Spleen (tissue), 11 donors: ENCODE measurements around the gene SYT3. TPM values are rescaled to one million over a fixed set of nuclear protein-coding genes. Genes with fewer than 3 reads are reported as not detected.

Source experiments
- DNase-seq: peaks from one replicate; pipeline ENCODE4 v3.0.0-alpha.2; 2020
- H3K27ac ChIP-seq, 8 donors: fragments of 200-600 bp; sonication (generic) in 7 of 8; 1 replicate in 4 of 8; 2 replicates in 4 of 8; pipeline versions ENCODE4 v1.5.0 to v1.8.0; 2016 to 2021; ENCODE audit warnings: inconsistent platforms in 4 of 8, mild to moderate bottlenecking in 4 of 8, moderate library complexity in 1 of 8
- H3K27me3 ChIP-seq, 7 donors: fragments of 200-600 bp; sonication (generic) in 6 of 7; replicated peaks in 1 of 7; 1 replicate in 4 of 7; 2 replicates in 3 of 7; pipeline versions ENCODE4 v1.5.0 to v1.8.0; 2016 to 2021; ENCODE audit warnings: inconsistent platforms in 3 of 7, mild to moderate bottlenecking in 1 of 7
- H3K36me3 ChIP-seq, 6 donors: fragments of 200-600 bp; sonication (generic) in 5 of 6; 1 replicate in 4 of 6; 2 replicates in 2 of 6; pipeline versions ENCODE4 v1.5.0 to v1.8.0; 2016 to 2021; ENCODE audit warnings: inconsistent platforms in 2 of 6
- H3K4me1 ChIP-seq, 6 donors: fragments of 200-600 bp; sonication (generic) in 5 of 6; 1 replicate in 3 of 6; 2 replicates in 3 of 6; pipeline versions ENCODE4 v1.5.0 to v1.8.0; 2016 to 2021; ENCODE audit warnings: inconsistent platforms in 3 of 6
- H3K4me3 ChIP-seq, 8 donors: fragments of 200-600 bp; sonication (generic) in 7 of 8; 1 replicate in 4 of 8; 2 replicates in 4 of 8; pipeline versions ENCODE4 v1.5.0 to v1.8.0; 2016 to 2021; ENCODE audit warnings: inconsistent platforms in 4 of 8, mild to moderate bottlenecking in 4 of 8, moderate library complexity in 2 of 8
- H3K9me3 ChIP-seq, 8 donors: fragments of 200-600 bp; sonication (generic) in 7 of 8; 1 replicate in 4 of 8; 2 replicates in 4 of 8; pipeline versions ENCODE4 v1.5.0 to v1.8.0; 2016 to 2021; ENCODE audit warnings: inconsistent platforms in 4 of 8
- CTCF ChIP-seq, 11 experiments: fragments of 200-600 bp in 7 of 11; fragments of 450-650 bp in 4 of 11; sonication (generic) in 4 of 11; IDR thresholded peaks in 8 of 11; conservative IDR thresholded peaks in 3 of 11; 1 replicate in 7 of 11; 2 replicates in 4 of 11; pipeline versions ENCODE4 v1.4.0 to v1.8.0; 2016 to 2021; ENCODE audit warnings: antibody characterized with exemption in 11 of 11, inconsistent platforms in 4 of 11, mild to moderate bottlenecking in 1 of 11
- POLR2A ChIP-seq, 3 donors: fragments of 450-650 bp; IDR thresholded peaks; one replicate each; pipeline ENCODE4 v1.5.1; 2017; ENCODE audit warnings: antibody characterized with exemption in 3 of 3, mild to moderate bottlenecking in 1 of 3
- POLR2AphosphoS5 ChIP-seq, 3 donors: sonication (generic); formaldehyde crosslinking; IDR thresholded peaks; one replicate each; pipeline ENCODE4 v1.5.1; 2017; ENCODE audit warnings: antibody characterized with exemption in 3 of 3
- WGBS, 5 donors: extraction: QIAGEN DNeasy Blood & Tissue Kit in 3 of 5; methylation state at CpG; one replicate each; pipeline versions ENCODE4 v1.1.5 to v1.1.7; 2013 to 2018; 5-methylcytosine and 5-hydroxymethylcytosine counted together
- intact Hi-C: fragments of 100-400 bp; cut with DNase I; formaldehyde crosslinking; loops from one replicate; pipeline ENCODE4 v1.15.0; 2023; ENCODE audit warnings: low total_unique reads
- polyA plus RNA-seq, 3 donors: library from polyadenylated mRNA; stranded (reverse); fragments of 200-250 nt; gene quantifications; one replicate each; pipeline ENCODE4 v1.2.1, GENCODE V29; 2013
- total RNA-seq, 7 donors: library from RNA; depleted of rRNA in 3 of 7; stranded (reverse); fragments of >200 nt in 3 of 7; fragmentation: NEBNext Ultra II Directional in 4 of 7; extraction: Animal tissue kit (Norgen Biotek cat#: 25700) in 4 of 7; gene quantifications; one replicate each; pipeline versions ENCODE4 v1.1.0 to v1.2.1, GENCODE V29; 2016 to 2021
- donor health status: healthy with polysubstance abuse.
- donor health status: DM: no; HTN: no; CAD: no; lungs with moderate emphysema.
- donor health status: DM: no; HTN: no; CAD: no.
- donor health status: Bipolar disorder and iron deficiency.
- donor health status: healthy.
- donor health status: DM: no; HTN: no; CAD: no.
- donor health status: DM: yes; HTN: yes; CAD: no.

Gene SYT3
- total and polyA plus RNA-seq, 10 donors, result 0.02 to 0.51 (median 0.24) TPM; not detected in 4

DNA sequence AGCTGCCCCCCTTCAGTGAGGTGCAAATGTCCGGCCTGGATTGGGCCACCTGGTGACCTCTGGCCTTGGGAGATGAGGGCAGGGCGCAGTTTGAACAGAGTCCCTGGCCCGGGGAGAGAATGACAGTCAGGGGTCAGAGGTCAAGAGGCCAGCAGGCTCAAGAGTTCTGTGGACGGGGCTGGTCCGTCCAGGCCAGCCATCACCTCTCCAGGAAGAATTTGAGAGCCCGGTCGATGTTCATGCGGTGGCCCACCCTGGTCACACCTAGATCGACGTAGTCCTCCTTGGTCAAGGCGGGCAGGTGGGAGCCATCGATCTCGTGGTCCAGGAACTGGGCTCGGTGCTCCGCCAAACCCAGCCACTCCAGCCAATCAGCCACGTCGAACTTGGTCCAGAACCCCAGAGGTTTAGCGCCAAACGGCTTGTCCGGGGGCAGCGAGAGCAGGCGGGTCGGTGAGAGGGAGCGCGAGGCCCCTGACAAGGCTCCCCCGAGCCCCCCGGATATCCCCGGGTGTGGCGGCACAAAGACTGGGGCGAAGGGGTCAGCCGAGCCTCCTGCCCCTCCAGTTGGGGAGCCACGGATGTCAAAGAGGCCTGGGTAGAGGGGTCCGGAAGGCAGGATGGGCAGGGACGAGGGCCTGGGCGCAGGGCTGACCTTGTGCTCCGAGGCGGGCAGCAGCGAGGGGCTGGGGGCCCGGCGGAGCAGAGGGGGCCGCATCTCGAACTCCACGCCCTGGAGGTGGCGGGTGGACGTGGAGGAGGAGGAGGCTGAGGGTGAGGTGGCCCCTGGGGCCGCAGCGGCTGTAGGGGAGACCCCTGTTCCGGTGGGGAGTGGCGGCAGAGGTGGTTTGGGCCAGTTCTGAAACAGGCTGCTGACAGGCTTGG lies 22.3 kb upstream of the SYT3 start:
- Histone ChIP-seq H3K27me3 (peaks cover 0 to 97% (median 53%) of the 10 kb centered on the region in 7 donors), H3K36me3 (no peaks in the 10 kb centered on the region), H3K4me3 (no peak overlapping the region), H3K9me3 (peaks cover 0 to 26% (median 0%) of the 10 kb centered on the region in 8 donors), H3K27ac (no peak overlapping the region), H3K4me1 (peaks cover 0 to 31% (median 19%) of the 10 kb centered on the region in 6 donors)
- TF ChIP-seq POLR2AphosphoS5 (IDR thresholded peaks at IDR 0.05) (no peak), POLR2A (IDR thresholded peaks at IDR 0.05) (no peak), CTCF (IDR thresholded peaks at IDR 0.05 in 8 of 11, conservative IDR thresholded peaks at IDR 0.05 in 3 of 11) (no peak)
- DNase-seq, result no peak
- intact Hi-C loops, result no loop called here
- 67 to 75% (median 70%) methylated on average over 35 to 49 of the region's 49 CpGs for WGBS, 5 donors

DNA sequence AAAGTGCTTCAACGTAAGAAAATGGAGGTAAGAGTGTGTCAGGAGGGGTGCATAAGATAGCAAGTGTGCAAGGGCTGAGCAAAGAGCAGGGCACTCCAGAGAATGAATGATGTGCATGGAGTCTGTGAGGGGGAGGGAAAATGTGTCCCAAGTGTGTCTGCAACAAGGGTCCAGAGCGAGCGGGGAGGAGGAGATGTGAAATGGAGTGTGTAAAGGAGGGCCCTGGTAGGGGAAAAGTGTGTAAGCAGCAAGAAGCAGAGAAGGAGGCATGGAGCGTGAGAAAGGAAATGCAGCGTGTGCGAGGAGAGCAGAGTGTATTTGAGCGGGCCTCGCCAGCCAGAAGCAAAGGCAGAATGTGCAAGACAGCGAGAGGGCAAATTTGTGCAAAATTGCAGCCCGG lies 21.3 kb upstream of the SYT3 start:
- intact Hi-C loops, result no loop called here
- no peak for TF ChIP-seq POLR2A (IDR thresholded peaks at IDR 0.05)
- no peak for TF ChIP-seq POLR2AphosphoS5 (IDR thresholded peaks at IDR 0.05)
- TF ChIP-seq CTCF (IDR thresholded peaks at IDR 0.05 in 8 of 11, conservative IDR thresholded peaks at IDR 0.05 in 3 of 11), result no peak
- WGBS, 5 donors, result 77 to 88% (median 77%) methylated on average over 10 of the region's 10 CpGs
- Histone ChIP-seq H3K27ac (no peak overlapping the region), H3K9me3 (peaks cover 0 to 36% (median under 1%) of the 10 kb centered on the region in 8 donors), H3K4me3 (no peak overlapping the region), H3K36me3 (no peaks in the 10 kb centered on the region), H3K4me1 (peaks cover 0 to 21% (median 17%) of the 10 kb centered on the region in 6 donors), H3K27me3 (peaks cover 0 to 97% (median 46%) of the 10 kb centered on the region in 7 donors)
- no peak for DNase-seq

GRCh38 chr19:50660088-50660366 lies 20.3 kb upstream of the SYT3 start:
- H3K36me3 ChIP-seq, result no peaks in the 10 kb centered on the region
- no peak overlapping the region for H3K27ac ChIP-seq
- intact Hi-C loops, result no loop called here
- no peak for TF ChIP-seq POLR2A (IDR thresholded peaks at IDR 0.05)
- no peak for TF ChIP-seq CTCF (IDR thresholded peaks at IDR 0.05 in 8 of 11, conservative IDR thresholded peaks at IDR 0.05 in 3 of 11)
- TF ChIP-seq POLR2AphosphoS5 (IDR thresholded peaks at IDR 0.05), result no peak
- H3K4me1 ChIP-seq, result peaks cover 0 to 19% (median 16%) of the 10 kb centered on the region in 6 donors
- H3K9me3 ChIP-seq, result peaks cover 0 to 46% (median 6%) of the 10 kb centered on the region in 8 donors
- WGBS, 5 donors, result 27 to 62% (median 38%) methylated on average over 6 of the region's 6 CpGs
- H3K27me3 ChIP-seq, result peaks cover 0 to 97% (median 42%) of the 10 kb centered on the region in 7 donors
- no peak for DNase-seq
- H3K4me3 ChIP-seq, result no peak overlapping the region

GRCh38 chr19:50659318-50660087 lies 19.8 kb upstream of the SYT3 start:
- no peak for DNase-seq
- Histone ChIP-seq H3K4me1 (peaks cover 0 to 19% (median 16%) of the 10 kb centered on the region in 6 donors), H3K27ac (no peak overlapping the region), H3K9me3 (peaks cover 0 to 50% (median 8%) of the 10 kb centered on the region in 8 donors), H3K4me3 (peak overlapping the region in 4 of 8 donors; percentile 15 to 59 (median 24)), H3K36me3 (no peaks in the 10 kb centered on the region), H3K27me3 (peaks cover 0 to 97% (median 39%) of the 10 kb centered on the region in 7 donors)
- 2 to 6% (median 6%) methylated on average over 30 to 35 of the region's 37 CpGs for WGBS, 5 donors
- no peak for TF ChIP-seq POLR2AphosphoS5 (IDR thresholded peaks at IDR 0.05)
- TF ChIP-seq POLR2A (IDR thresholded peaks at IDR 0.05), result no peak
- no peak for TF ChIP-seq CTCF (IDR thresholded peaks at IDR 0.05 in 8 of 11, conservative IDR thresholded peaks at IDR 0.05 in 3 of 11)
- intact Hi-C loops, result no loop called here
